Pulmonary artery endothelial cell (primary cell): Measurements from ENCODE around the gene PANK1. TPM values are rescaled to one million over a fixed set of nuclear protein-coding genes. Genes with fewer than 3 reads are reported as not detected.
"Not testable (repeated sequence)": the region's sequence is repeated elsewhere in the genome, so short reads cannot be mapped to it uniquely, and the experiment has no call there.

ENCODE experiments used
- DNase-seq: peaks from one replicate; pipeline ENCODE4 v3.0.0-alpha.2; 2011; ENCODE audit warnings: low read depth, low spot score
- total RNA-seq: library from RNA; depleted of rRNA; stranded (reverse); fragments of >200 nt; gene quantifications from 2 replicates; pipeline ENCODE4 v1.2.3, GENCODE V29; 2014

Gene PANK1
- total RNA-seq, 1 donor from 2014 or later = 5.5 TPM

DNA sequence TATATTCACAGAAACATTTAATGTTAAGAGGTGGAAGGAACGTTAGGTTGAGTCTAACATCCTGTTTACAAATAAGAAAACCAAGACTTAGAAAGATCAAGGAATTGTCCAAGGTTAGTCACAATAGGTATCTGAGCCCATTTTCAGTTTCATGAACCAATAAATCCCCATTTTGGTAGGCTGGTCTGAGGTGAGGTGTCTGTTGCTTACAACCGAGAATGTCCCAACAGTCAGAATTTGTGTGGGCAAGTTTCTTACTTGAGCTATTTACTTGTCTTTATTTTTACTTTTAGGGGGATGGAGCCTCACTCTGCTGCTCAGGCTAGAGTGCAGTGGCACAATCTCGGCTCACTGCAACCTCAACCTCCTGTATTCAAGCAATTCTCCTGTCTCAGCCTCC is 23.6 kb downstream of the PANK1 start:
- DNase-seq = no peak

DNA sequence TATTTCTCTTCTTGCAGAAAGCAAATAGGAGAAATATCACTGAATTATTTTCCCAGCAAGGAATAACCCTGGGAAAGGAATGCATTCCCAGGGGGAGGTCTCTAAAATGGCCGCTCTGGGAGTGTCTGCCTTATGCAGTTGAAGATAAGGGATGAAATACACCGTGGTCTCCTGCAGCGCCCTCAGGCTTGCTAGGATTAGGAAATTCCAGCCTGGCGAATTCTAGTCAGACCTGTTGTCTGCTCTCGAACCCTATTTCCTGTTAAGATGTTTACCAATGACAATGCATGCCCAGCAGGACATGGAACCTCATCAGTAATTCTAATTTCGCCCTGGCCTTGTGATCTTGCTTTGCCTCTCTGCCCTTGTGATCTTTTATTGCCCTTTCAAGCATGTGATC is 24.7 kb downstream of the PANK1 start:
- DNase-seq = not testable (repeated sequence)

DNA sequence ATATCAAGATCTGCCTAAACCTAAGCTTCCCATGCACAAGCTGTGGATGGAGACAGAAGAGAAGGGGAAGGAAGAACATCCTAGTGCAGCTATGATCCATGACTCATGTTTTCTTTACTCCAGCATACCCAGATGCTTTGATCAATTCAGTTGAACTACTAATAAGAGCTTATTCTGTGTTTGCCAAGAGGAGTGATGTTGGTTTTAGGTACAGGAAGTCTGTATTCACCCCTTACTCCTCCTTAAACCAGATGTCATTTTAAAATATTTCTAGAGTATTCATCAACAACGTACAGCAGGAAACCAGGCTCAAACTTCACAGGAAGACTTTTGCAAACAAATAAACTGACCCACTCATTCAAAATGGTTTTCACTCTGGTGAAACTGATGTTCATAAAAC is 29.2 kb downstream of the PANK1 start:
- no peak for DNase-seq

DNA sequence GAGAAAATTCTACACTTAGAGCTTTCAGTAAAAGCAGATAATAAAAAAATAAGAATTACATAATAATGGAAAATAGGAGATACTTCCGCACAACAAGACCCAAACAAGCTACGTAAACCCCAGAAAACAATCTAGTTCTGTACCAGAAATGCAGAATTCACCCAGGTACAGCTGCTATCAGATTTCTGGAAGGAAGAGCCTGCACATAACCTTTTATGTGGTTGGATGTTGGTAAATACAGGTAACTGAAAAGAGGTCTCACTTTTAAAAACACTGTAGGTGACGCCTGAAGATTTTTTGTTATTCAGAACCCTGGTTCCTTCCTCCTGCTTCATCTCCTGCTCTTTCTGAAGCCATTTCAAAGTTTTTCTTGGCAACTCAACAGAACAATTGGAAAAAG is 29.9 kb downstream of the PANK1 start:
- DNase-seq = no peak

DNA sequence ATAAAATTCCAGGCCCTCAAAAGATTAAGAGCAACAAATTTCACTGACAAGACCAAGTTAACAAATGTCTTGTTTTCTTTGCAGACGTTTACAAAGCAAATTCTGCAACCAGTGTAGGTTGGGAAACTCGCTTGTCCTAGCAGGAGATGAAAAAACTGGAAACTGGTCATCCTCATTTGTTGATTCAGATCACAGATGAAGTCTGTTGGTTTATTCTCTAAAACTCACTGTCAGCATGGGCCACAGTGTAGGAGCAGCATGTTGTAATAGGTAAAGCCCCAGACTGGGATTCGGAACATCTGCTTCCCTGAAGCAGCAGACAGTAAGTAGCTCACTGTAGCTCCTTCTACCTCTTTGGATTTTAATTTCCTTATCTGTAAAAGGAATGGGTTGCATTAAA is 31.5 kb downstream of the PANK1 start:
- DNase-seq = no peak

DNA sequence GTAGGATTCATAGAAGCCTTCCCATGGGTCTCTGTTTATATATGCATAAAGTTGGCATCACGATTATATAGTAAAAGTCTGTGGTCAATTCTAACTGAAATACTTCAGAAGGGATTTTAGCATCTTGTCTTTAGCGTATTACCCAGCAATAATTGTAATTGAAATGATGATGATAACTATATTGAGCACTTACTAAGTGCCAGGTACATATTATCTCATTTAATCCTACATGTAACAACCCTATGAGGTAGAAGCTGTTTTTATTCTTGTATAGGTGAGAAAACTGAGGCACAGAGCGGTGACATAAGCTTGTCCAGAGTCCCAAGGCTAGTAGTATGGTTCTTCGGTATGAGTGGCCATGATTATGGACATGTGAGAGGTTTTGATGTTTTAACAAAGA is 33.8 kb downstream of the PANK1 start:
- DNase-seq = no peak

DNA sequence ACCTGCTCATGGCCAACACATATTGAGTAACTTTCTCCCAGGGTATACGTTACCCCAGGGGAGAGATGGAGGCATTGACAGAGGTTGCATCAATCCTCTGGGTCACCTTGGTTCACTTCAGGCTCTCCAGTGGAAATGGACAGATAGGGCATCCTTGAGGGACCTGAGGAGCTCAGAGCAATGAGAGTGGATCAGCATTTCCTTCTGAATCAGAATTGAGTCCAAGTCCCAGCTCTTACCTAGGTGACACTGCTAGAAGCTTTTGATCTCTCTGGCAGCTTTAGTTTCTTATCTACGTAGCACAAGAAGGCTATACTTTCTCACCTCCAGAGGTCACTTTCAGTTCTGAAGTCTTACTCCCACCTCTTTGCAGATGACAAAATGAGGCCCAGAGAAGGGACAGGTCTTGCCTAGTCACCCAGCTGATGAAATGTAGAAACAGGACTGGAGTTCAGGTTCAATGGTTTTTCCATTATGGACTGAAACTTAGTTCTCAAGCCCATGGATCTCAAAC is 35.2 kb downstream of the PANK1 start:
- DNase-seq = no peak

DNA sequence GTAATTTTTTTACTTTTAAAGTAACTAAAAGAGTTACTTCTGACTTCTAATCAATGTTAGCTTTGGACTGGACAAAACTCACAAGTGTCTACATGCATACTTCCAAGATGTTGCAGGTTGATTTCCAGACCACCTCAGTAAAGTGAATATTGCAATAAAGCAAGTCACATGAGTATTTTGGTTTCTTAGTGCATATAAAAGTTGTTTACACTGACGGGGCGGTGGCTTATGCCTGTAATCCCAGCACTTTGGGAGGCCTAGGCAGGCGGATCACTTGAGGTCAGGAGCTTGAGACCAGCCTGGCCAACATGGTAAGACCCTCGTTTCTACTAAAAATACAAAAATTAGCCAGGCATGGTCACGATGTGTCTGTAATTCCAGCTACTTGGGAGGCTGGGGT is 40.8 kb downstream of the PANK1 start:
- no peak for DNase-seq

DNA sequence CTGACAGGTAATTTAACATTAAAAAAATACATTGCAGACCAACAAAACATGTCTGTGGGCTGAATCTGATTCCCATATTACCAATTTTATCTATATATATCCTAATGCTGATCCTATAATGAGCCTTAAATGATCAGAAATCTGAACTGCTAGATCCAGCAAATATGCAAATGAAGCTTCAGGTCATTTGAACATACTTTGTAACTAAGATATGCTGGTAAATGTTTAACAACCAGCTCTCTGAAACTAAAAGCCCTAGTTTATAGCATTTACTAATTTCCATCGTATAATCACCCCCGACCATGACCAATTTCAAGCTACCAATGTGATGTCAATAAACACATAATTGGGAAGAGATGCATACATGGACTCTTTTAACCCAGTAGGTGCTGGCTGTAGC is 42.1 kb downstream of the PANK1 start:
- no peak for DNase-seq

DNA sequence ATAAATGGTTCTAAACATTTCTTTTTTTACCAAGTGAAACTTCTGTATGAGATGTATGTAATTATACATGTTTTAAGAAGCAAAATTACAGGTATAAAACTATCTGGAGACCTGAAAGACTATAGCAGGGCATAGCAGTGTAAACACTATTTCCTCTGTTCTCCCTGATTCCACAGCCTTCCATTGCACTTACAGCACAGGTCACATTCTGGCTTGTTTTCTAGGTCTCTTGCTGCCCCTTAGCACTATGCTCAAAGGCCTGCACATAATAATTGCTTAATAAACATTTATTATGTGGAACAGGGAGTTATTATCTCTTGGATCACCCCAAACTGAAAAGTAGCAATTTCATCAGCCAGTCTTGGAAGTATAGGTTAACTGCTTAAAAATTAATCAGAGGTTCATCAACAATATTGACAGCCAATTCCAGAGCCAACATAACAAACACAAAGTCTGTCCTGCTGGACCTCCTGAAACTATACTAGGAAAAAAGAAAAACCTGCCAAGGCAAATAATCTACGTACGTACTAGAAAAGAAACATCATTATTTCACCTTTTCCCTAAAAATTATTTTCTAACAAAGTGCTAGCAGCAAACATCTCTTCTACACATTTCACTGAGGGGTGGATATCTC is 43.2 kb downstream of the PANK1 start:
- no peak for DNase-seq

DNA sequence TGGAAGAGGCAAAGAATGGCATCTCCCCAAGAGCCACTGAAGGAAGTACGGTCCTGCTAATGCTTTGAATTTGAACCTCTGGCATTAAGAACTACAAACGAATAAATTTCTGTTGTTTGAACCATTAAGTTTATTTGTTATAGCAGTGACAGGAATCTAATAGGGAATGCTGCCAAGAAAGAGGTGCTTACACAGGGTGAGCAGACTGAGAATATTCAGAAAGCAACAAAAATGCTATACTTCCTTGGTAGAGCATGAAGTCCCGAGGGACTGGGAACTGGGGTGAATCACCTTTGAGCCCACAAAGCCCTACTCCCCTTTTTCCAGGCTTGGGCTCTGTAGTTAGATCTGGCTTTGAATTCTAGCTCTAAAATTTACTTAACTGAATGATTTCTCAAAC is 45.0 kb downstream of the PANK1 start:
- DNase-seq = no peak

DNA sequence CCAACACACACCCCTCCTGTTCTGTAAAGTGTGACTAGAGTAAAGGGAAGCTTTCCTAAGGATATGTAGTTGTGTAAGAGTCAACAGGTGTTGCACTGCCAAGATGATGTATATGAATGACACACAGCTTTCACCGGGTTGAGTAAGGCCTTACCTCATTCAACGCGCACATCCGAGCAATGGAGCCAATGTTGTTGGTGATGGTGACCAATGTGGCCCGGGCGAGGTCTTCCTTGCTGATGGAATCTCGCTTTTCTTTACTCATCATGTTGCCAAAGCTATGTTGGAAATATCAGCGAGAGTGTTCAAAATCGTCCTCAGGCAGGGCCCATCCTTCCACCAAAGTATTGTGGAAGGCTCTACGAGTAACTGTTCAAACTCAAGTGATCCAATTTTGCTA is 52.0 kb downstream of the PANK1 start:
- DNase-seq = no peak

DNA sequence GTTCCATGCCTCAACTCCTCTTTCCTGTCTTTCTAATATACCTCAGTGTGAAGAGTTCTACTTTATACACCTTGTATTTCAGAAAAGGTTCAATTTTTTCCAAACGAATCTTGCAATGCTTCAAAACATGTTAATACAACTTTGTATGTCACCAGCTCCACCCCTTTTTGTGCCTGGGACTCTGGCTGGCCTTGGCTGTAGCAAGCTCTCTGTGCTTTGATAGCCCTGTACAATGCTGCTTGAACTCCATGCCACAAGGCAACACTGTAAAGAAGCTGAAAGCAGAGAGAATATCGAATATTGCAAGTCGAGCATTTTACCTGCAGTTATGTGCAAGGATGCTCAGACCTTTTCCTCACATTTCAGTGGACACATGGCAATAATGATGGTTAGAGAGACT is 52.5 kb downstream of the PANK1 start:
- no peak for DNase-seq

DNA sequence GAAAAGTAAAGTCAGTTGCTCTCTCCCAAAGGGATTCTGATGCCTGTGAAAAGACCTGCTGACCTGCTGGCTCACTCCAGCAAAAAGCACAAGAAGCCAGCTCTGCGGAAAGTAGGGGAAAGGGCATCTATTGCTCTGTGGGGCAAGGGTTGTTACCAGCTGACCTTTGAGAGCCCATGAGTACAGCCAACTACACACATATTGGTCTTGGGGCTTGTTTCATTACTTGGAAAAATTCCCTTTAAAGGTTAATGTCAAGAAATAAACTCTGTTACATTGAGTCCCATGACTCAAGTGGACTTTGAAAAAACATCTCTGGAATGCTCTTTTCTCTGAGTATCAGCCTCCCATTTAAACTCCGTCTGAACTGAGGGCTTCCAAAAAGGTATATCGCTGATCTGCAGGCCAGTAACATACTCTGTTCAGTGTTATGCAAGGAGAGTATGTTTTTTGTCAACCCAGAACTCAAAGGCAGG is 53.2 kb downstream of the PANK1 start:
- DNase-seq = no peak

DNA sequence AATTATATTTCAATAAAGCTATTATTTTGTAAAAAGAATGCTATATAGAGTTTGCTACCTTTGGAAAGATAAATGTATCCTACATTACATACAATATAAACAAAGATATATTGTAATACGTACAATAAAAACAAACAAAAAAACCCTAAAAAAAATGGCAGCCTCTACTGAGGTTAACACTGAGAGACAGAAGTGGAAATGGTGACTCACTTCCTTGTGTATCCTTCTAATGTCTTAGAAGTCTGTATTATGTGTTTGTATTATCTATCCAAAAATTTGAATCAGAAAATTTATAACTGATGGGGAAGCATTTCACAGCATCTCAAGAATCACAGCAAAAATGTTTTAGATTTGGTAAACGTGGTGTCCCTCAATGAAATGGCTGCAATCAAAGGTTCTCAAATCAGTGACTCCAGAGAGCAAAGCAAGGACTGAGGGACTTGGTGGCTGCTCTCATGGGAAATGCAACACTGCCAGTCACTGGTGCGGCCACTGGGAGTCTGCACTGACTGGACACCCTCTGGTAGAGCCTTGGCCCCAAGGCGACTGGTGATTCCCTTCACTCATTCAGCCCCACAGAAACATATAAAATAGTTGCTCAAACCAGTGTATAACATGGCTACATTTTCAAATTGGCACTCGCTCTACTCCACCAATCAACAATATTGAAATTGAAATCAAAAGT is 53.8 kb downstream of the PANK1 start:
- no peak for DNase-seq

DNA sequence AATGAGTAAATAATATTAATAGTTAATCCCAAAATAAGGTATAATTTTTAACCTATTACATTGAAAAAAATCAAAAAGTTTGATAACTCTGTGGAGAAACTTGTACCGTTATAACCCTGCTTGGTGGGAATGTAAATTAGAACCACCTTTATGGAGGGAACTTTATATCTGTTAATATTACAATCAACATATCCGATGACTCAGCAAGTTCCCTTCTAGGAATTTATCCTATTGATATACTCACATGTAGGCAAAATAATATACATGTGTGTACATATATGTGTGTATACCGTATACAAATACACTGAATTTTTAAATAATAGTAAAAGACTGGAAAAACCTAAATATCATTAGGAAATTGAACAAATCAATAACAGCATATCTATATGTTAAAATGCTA is 54.7 kb downstream of the PANK1 start:
- DNase-seq = no peak

DNA sequence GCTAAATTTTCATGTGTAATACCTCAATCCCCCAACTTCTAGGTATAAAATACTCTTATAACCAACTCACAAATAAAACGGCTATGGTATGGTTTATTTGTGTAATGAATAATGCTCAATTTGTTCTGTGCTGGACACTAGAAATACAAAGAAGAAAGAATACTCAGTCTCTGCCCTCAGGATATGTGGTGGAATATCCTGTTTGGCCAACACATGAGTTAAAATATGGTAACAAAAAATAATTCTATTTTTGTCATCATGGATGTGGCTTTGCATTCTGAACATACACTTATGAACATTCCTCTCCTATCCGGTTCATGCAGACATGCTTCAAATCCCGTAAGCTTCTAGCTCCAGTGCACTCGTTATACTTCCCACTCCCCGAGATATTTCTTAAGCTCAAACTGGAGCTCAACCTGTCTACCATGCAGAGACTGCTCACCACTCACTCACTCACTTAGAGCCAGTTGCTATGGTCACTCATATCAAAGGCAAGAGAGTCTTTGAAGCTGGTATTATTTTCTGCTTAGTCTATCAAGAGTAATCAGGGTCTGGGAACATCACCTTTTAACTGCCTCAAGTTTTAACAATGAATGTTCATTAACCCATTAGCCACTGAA is 55.8 kb downstream of the PANK1 start:
- no peak for DNase-seq

DNA sequence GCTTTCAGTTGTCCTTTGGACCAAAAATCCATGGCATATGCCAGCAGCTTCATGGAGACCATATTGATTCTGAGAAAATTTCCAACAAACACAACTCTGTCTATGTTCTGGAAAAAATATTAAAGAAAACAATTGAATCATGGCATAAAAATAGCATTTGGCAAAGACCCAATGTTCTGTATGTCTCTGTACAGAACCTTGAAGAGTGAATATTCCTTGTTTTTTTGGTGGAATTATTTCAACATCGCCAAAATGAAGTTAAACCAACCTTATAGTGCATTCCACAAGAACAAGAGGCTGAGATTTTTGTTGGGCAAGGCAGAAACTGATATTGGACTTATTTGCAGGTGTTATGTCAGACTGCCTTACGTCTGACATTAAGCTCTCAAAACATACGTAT is 56.4 kb downstream of the PANK1 start:
- no peak for DNase-seq

DNA sequence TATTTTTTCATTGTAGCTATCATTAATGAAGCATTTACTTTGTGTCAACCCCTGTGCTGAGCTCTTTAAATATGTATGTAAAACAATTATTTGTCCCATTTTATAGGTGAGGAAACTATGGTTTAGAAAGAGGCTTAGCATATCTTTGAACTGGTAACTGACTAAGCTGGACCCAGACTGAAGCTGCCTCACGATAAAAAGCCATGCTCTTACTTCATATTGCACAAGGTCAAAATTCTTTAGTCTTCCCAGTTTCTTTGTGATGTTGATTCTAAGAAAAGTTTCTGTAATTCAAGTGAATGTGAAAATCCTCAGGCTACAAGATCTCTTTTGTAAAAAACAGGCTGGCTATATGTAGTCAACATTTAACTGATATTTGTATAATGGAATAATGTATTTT is 63.0 kb downstream of the PANK1 start:
- no peak for DNase-seq

DNA sequence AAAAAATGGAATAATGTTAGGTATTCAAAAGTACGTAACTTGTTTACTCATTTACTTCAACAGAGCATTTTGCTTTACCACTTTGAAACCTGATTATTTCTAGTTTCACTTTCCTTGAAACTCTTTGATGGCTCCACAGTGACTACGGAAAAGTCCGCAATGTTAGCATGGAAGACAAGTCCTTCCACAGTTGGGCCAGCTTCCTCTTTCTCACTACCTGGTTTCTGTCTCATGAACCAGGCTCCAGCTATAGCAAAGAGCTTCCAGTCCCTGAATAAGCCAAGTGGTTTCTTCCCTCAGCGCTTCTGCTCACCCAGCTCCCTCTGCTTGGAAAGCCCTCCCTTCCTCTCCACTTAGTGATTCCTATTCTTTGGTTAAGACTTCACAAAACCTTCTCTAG is 64.8 kb downstream of the PANK1 start:
- DNase-seq = no peak

DNA sequence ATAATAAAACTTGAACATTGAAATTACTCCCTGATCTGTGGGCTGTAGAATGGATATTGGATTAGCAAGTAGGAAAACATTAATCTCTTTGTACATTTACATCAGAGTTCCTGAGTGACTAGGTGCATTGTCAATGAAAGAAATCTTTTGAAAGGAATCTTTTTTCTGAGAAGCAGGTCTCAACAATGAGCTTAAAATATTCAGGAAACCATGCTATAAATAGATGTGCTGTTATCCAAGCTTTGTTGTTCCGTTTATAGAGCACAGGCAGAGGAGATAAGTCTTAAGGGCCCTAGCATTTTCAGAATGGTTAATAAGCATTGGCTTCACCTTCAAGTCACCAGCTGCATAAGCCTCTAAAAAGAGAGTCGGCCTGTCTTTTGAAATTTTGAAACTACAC is 68.3 kb downstream of the PANK1 start:
- no peak for DNase-seq

DNA sequence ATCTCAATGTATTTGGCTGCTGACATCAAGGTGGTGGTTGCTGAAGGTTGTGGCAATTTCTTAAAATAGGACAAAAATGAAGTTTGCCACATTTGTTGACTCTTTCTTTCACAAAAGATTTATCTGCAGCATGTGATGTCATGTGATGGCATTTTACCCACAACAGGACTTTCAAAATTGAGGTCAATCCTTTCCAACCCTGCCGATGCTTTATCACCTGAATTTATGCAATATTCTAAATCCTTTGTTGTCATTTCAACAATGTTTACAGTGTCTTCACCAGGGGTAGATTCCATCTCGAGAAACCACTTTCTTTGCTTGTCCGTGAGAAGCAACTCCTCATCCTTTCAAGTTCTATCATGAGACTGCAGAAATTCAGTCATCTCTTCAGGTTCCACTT is 69.0 kb downstream of the PANK1 start:
- DNase-seq = no peak

DNA sequence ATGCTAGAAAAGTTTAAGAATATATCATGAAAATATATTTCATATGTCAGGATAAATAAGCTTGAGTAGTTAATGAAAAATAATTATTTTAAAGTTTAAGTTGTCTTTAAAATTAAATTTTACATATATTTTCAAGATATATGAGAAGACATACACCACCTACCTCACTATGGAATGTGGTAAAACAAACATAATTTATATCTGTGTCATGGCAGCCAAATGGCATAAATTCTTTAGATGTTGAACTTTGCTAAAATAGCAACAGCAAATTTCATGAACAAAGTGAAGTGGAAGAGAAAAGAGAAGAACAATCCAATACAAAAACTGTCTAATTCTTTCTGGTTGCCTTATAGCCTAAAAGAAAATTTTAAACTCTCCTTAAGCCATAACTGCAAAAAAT is 70.0 kb downstream of the PANK1 start:
- DNase-seq = no peak
